Progenitor cell of endocrine pancreas (in vitro differentiated cells): Measurements from ENCODE around the gene ADIPOR1. TPM values are rescaled to one million over a fixed set of nuclear protein-coding genes. Genes with fewer than 3 reads are reported as not detected.
"Not testable (repeated sequence)": the region's sequence is repeated elsewhere in the genome, so short reads cannot be mapped to it uniquely, and the experiment has no call there.

Experiments
- DNase-seq: peaks from one replicate; pipeline ENCODE4 v3.0.0; 2021; ENCODE audit warnings: low spot score; ENCODE audit not compliant: unreplicated experiment
- H3K27ac Mint-ChIP-seq: 2 replicates; pipeline ENCODE4 v1.8.0; 2021; ENCODE audit warnings: mild to moderate bottlenecking, moderate library complexity, mixed read lengths
- H3K27me3 Mint-ChIP-seq: 2 replicates; pipeline ENCODE4 v1.8.0; 2021; ENCODE audit warnings: mixed read lengths
- H3K36me3 Mint-ChIP-seq: 2 replicates; pipeline ENCODE4 v1.8.0; 2022; ENCODE audit warnings: mixed read lengths; ENCODE audit not compliant: insufficient read depth
- H3K4me1 Mint-ChIP-seq: 2 replicates; pipeline ENCODE4 v1.8.0; 2021; ENCODE audit warnings: low read depth, mixed read lengths
- H3K4me3 Mint-ChIP-seq: 2 replicates; pipeline ENCODE4 v1.8.0; 2021; ENCODE audit warnings: low read depth, mild to moderate bottlenecking, moderate library complexity, mixed read lengths
- H3K9me3 Mint-ChIP-seq: 2 replicates; pipeline ENCODE4 v1.8.0; 2021; ENCODE audit warnings: low read depth, mixed read lengths
- CTCF ChIP-seq: fragments of 200-600 bp; sonication (generic); IDR thresholded peaks from one replicate; pipeline ENCODE4 v1.5.0; 2021; ENCODE audit warnings: antibody characterized with exemption, mild to moderate bottlenecking; ENCODE audit not compliant: unreplicated experiment
- total RNA-seq: library from RNA; stranded (reverse); gene quantifications from 2 replicates; pipeline ENCODE4 v1.2.1, GENCODE V29; 2021

Gene ADIPOR1
- total RNA-seq, 1 donor from 2014 or later = 45.7 TPM

DNA sequence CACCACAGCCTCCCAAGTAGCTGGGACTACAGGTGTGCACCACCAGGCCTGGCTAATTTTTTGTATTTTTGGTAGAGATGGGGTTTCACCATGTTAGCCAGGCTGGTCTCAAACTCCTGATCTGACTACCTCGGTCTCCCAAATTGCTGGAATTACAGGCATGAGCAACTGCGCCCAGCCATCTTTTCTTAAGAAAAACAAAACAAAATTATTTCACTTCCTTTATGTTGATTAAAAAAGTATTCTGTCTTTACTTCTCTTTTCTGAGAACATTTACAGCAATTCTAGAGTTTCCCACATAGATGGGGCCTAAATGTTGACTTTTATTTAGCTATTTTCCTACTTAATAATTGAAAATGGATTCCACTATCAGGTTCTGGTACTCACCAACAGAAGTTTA lies 31.8 kb upstream of the ADIPOR1 start:
- peaks cover 2% of the 10 kb centered on the region for H3K4me1 Mint-ChIP-seq
- peaks cover 15% of the 10 kb centered on the region for H3K27me3 Mint-ChIP-seq
- no peaks in the 10 kb centered on the region for H3K36me3 Mint-ChIP-seq
- no peak for TF ChIP-seq CTCF
- H3K9me3 Mint-ChIP-seq = no peaks in the 10 kb centered on the region
- H3K27ac Mint-ChIP-seq = no peak overlapping the region
- H3K4me3 Mint-ChIP-seq = no peak overlapping the region
- DNase-seq = no peak

GRCh38 chr1:202987922-202988583 lies 29.9 kb upstream of the ADIPOR1 start:
- no peak for TF ChIP-seq CTCF
- no peak overlapping the region for H3K4me3 Mint-ChIP-seq
- no peaks in the 10 kb centered on the region for H3K36me3 Mint-ChIP-seq
- no peak for DNase-seq
- H3K27ac Mint-ChIP-seq = no peak overlapping the region
- H3K9me3 Mint-ChIP-seq = no peaks in the 10 kb centered on the region
- peaks cover 11% of the 10 kb centered on the region for H3K27me3 Mint-ChIP-seq
- H3K4me1 Mint-ChIP-seq = peaks cover 2% of the 10 kb centered on the region

- TF ChIP-seq CTCF = no peak
- no peaks in the 10 kb centered on the region for H3K9me3 Mint-ChIP-seq
- no peak overlapping the region for H3K27ac Mint-ChIP-seq
- no peaks in the 10 kb centered on the region for H3K36me3 Mint-ChIP-seq
- no peak overlapping the region for H3K4me3 Mint-ChIP-seq
- H3K4me1 Mint-ChIP-seq = peaks cover 2% of the 10 kb centered on the region
- peaks cover 11% of the 10 kb centered on the region for H3K27me3 Mint-ChIP-seq
- no peak for DNase-seq
These were observed 29.1 kb upstream of the ADIPOR1 start for GRCh38 chr1:202987255-202987654.

DNA sequence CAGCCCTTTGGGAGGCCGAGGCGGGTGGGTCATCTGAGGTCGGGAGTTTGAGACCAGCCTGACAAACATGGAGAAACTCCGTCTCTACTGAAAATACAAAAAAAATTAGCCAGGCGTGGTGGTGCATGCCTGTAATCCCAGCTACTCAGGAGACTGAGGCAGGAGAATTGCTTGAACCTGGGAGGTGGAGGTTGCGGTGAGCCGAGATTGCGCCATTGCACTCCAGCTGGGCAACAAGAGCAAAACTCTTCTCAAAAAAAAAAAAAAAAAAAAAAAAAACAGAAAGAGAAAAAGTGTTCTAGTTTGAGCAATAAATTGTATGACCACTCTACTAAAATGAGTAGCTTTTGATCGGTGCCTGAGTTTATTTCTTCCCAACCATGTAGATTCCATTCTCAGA lies 28.0 kb upstream of the ADIPOR1 start:
- H3K4me3 Mint-ChIP-seq, H3K27me3 Mint-ChIP-seq, H3K36me3 Mint-ChIP-seq, DNase-seq, H3K27ac Mint-ChIP-seq, H3K9me3 Mint-ChIP-seq, H3K4me1 Mint-ChIP-seq: not testable (repeated sequence)

DNA sequence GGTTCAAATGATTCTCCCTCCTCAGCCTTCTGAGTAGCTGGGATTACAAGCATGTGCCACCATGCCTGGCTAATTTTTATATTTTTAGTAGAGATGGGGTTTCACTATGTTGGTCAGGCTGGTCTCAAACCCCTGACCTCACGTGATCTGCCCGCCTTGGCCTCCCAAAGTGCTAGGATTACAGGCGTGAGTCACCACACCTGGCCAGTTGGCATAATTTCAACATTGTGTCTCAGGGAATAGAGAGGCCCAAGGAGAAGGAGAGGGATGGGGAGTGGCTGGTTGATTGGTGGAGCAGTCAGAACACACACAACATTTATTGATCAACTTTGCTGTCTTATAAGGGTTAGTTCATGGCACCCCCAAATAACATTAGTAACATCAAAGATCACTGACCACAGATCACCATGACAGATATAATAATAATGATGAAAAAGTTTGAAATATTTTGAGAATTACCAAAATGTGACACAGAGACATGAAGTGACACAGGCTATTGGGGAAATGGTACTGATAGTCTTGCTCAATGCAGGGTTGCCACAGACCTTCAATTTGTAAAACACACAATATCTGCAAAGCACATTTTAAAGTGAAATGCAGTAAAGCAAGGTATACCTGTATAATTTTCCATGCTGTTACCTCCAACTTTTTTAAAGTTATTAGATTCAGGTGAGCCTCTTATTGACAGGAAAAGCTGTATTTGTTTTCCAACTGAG lies 24.8 kb upstream of the ADIPOR1 start:
- H3K36me3 Mint-ChIP-seq = no peaks in the 10 kb centered on the region
- no peak overlapping the region for H3K27ac Mint-ChIP-seq
- H3K4me3 Mint-ChIP-seq = no peak overlapping the region
- no peak for DNase-seq
- no peaks in the 10 kb centered on the region for H3K9me3 Mint-ChIP-seq
- TF ChIP-seq CTCF = no peak
- peaks cover 19% of the 10 kb centered on the region for H3K27me3 Mint-ChIP-seq
- H3K4me1 Mint-ChIP-seq = peaks cover 2% of the 10 kb centered on the region

DNA sequence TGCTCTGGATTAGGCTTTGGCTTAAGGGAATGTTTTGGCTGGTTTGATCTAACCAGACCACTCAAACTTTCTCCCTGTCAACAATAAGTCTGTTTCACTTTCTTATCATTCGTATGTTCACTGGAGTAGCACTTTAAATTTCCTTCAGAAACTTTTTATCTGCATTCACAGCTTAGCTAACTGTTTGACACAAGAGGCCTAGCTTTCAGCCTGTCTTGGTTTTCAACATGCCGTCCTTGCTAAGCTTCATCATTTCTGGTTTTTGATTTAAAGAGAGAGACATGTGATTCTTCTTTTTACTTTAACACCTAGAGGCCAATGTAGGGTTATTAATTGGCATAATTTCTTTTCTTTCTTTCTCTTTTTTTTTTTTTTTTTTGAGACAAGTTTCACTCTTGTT lies 23.8 kb upstream of the ADIPOR1 start:
- Mint-ChIP-seq H3K36me3 (no peaks in the 10 kb centered on the region), H3K4me3 (no peak overlapping the region), H3K4me1 (no peaks in the 10 kb centered on the region), H3K9me3 (no peaks in the 10 kb centered on the region), H3K27me3 (peaks cover 27% of the 10 kb centered on the region), H3K27ac (no peak overlapping the region)
- TF ChIP-seq CTCF = no peak
- DNase-seq = no peak
